GM18499 (cell line): Measurements from ENCODE around the gene PTPRD.
"Not testable (repeated sequence)": the region's sequence is repeated elsewhere in the genome, so short reads cannot be mapped to it uniquely, and the experiment has no call there.

Experiments
- ATAC-seq: cut with Tn5 transposase; IDR thresholded peaks from one replicate; pipeline ENCODE4 v1.9.1; 2021; ENCODE audit warnings: moderate number of reproducible peaks; ENCODE audit not compliant: insufficient read depth, unreplicated experiment

The PTPRD gene

DNA sequence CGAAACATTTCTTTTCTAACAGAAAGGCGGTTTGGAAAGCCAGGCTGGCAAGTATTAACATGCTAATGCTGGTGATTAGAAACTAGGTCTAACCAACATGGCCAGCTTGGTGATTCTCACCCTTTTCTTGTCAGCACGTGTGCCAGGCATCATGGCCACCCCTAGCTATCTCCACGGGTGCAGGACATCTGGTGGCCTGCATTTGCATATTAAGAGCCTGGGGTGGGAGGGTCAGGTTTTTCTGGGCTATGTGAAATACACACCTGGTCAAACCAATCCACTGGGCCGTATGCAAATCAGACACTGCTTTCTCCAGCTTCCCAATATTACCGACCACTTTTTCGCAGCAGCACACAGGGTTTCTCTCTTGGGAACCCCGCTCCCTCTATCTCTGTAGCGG is 612.1 kb downstream of the PTPRD start:
- no peak for ATAC-seq

DNA sequence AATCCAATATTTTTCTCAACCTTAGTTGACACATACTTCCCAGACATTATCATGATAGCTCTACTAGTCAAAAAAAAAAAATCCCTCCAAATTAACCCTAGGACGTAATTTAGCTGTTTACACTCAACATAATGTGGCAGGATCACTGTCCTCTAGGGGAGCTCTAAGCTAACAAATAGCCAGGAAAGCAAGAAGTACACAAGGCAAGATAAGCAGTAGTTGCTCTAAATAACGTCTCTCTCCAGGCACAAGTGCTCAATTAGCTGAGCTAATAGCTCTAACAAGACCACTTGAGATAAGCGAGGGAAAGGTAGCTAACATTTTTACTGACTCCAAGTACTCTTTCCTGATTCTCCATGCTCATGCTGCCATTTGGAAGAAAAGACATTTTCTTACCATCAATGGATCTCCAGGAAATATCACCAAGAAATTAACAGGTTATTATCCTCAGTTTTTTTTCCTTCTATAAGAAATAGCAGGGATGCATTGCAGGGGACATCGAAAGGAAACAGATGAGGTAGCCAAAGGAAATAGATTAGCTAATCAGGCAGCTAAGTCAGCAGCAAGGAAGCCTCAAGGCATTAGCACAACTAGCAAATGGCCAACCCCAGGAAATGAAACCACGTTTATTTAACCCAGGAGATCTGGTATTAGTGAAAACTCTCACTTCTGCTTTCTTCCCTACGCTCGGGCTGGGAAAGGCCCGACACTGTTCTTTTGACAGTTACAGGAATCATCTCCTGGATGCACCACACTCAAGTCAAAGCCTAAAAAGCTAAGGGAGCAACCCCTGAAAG is 614.1 kb downstream of the PTPRD start:
- ATAC-seq = no peak

DNA sequence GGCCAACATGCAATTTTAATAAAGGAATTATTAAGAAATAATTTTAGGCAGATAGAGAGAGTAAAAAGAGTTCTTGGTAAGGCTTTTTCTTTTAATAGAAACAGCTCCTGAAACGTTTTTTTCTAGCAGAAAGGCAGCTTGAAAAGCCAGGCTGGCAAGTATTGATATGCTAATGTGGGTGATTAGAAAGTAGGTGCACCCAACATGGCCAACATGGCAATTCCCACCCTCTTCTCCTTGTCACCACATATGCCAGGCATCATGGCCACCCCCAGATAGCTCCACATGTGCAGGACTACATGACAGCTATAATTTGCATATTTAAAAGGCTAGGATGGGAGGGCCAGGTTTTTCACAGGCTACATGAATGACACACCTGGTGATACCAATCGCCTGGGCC is 615.2 kb downstream of the PTPRD start:
- ATAC-seq = no peak

DNA sequence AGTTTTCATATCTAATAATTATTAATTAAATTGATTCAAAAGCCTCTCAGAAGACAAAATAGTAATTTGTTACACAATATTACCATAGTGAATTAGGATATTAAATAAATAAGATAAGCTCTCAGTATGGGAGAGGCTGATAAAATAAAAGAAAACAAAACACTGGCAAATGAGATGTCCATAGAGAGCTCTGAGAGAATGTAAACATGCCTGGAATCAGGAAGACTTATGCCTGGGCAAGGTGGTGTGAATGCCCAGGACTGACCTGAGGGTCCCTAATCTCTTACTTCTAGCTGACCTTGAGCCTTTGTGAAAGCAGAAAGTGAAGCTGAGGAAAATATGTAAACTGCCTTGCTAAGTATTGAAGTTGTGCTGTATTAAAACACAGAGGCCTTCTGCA is 616.5 kb downstream of the PTPRD start:
- ATAC-seq = no peak

DNA sequence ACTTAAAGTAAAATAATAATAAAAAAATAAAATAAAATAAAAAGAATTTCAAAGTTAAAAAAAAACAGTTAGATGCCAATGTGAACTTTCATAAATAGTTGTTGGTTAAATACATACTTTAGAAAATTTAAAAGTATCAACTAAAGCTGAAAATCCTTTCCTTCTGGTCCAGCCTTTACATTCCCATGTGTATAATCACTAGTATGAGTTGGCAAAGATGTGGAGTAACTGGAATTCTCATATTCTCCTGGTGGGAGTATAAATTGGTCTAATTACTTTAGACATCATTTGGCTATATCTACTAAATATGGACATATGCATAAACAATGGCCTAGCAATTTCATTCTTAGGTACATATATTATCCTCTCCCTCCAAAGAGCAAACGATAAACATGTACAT is 619.9 kb downstream of the PTPRD start:
- ATAC-seq = no peak

GRCh38 chr9:9973062-9973461 is 639.7 kb downstream of the PTPRD start:
- no peak for ATAC-seq

GRCh38 chr9:9970514-9970913 is 642.3 kb downstream of the PTPRD start:
- no peak for ATAC-seq

GRCh38 chr9:9963841-9964240 is 649.0 kb downstream of the PTPRD start:
- no peak for ATAC-seq

DNA sequence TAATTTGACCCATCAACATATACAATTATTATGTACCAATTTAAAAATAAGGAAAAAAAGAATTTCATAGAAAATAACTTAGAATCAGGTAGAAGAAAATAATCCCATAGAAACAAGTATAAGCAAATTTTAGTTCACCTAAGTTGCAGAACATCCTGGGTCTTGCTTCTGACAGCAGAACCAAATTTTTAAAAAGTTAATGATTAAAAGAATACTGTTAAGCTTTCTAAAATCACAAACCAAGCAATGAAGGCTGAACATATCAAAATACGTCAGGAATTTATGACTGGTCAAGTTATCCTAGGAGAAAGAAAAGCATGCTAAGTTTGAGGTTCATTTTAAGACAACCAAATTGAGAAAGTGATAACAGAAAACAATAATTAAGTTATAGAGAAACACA is 650.9 kb downstream of the PTPRD start:
- ATAC-seq = no peak

GRCh38 chr9:9961487-9961886 is 651.3 kb downstream of the PTPRD start:
- no peak for ATAC-seq

DNA sequence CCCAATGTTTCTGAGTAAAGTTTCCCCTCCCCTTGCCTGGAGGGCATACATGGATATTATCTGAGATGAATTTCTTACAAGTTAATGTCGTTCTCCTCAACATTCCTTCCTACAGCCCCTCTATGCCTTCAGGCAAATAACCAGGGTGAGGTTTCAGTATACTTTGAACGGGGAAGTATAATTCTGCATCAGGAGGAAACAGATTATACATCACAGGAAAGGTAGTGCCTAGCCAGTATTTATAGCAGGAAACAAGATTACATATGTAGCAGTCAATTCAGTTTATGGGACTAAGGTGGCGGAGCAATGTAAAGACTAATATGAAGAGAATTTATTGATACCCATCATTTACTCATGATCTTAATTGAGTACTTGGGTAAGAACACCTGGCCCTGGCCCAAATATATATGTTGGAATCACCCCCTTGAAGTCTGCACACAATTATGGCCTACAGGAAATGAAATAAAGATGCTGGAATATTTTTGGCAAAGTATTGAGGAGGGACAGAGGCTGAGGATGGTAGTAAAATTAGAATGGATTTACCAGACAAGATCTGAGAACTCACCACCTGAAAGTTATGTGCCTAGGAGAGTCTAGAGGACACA is 661.1 kb downstream of the PTPRD start:
- no peak for ATAC-seq

DNA sequence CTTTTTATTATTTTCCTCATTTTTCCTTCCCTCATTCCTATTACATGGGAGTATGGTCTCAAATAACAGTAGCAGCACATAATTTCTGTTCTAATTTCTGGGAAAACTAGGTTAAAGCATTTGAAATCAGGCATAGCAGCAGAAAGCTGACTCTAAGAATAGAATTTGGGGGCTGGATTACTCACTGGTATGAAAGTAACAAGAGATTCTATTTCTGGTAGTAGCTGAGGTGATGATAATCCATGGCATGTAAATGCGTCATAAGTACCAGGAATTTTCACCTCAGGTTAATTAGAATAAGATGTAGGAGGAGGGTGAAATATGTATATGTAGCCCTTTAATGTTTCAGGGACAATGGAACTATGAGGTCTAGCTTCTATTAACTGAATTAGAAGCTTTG is 662.0 kb downstream of the PTPRD start:
- ATAC-seq = no peak

DNA sequence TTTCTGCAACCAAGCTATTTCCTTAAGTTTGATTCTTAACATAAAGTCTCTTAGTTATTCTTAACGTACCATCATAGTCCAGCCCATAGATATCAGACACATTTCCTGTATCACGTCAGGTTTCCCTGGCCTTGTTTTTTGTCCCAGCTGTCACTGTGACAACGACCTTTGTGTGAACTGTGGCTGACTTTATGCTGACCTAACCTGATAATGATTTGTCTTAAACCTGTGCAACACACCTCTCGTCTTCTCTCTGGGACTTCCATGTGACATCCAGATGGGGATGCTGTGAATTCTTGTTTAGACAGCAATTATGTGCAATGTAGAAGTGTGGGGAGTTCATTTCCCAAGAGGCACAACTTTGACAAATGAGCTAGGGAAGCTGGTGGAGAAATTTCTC is 662.8 kb downstream of the PTPRD start:
- ATAC-seq = no peak

DNA sequence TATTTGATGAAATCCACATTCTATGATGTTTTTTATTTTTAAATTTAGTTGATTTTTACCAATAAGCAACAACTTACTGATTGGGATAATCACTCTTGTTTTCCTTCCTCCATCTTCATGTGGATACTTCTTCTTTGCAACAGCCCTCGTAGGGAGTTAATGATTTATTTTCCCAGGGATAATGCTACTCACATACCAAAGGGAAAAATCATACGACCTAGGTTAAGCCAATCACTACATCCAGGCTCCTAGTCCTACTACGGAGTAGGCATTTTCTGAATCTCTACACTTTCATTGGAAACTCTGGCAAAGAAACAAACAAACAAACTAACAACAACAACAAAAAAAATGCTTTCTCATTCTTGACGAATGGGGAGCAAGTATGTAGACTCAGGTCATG is 663.4 kb downstream of the PTPRD start:
- ATAC-seq = no peak

DNA sequence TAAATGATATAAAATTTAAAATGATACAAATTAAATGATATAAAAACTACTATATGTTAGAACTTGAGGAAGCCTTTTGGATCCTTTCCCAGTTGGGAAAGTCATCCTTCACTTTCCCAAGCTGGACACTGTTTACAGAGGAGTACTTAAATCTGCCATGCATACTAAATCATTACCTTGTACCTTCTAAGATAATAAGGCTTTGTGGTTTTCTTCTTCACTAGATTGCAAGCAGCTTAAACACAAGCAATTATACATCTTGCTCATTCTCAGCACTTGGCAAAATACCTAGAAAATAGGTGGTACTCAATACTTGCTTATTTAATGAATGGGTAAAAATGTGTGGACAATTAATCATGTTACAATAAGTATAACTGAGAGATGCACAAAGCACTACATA is 666.8 kb downstream of the PTPRD start:
- ATAC-seq = no peak

GRCh38 chr9:9942764-9943424 is 669.9 kb downstream of the PTPRD start:
- ATAC-seq = peak; percentile 70

DNA sequence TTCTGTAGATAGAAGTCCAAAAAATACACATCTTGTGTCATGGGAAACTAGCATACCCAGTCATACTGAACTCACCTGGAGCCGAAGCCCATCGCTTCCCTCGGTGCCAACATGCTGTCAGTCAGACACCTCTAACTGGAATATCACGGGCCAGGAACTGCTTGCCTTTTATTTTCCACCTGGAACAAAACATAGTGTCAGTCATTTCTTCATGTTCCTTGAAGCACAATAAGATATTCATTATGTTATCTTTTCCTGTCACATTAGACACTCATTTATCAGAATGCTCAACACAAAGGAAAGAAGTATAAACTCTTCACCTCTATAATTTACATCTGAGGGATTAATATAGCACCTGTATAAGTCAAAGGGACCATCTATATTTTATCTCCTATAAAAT is 674.4 kb downstream of the PTPRD start:
- no peak for ATAC-seq

DNA sequence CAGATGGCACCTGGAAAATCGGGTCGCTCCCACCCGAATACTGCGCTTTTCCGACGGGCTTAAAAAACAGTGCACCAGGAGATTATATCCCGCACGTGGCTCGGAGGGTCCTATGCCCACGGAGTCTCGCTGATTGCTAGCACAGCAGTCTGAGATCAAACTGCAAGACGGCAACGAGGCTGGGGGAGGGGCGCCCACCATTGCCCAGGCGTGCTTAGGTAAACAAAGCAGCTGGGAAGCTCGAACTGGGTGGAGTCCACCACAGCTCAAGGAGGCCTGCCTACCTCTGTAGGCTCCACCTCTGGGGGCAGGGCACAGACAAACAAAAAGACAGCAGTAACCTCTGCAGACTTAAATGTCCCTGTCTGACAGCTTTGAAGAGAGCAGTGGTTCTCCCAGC is 681.3 kb downstream of the PTPRD start:
- ATAC-seq = not testable (repeated sequence)

GRCh38 chr9:9924376-9924775 is 688.4 kb downstream of the PTPRD start:
- ATAC-seq = no peak

- no peak for ATAC-seq
Observed at GRCh38 chr9:9921805-9922204, 691.0 kb downstream of the PTPRD start.

DNA sequence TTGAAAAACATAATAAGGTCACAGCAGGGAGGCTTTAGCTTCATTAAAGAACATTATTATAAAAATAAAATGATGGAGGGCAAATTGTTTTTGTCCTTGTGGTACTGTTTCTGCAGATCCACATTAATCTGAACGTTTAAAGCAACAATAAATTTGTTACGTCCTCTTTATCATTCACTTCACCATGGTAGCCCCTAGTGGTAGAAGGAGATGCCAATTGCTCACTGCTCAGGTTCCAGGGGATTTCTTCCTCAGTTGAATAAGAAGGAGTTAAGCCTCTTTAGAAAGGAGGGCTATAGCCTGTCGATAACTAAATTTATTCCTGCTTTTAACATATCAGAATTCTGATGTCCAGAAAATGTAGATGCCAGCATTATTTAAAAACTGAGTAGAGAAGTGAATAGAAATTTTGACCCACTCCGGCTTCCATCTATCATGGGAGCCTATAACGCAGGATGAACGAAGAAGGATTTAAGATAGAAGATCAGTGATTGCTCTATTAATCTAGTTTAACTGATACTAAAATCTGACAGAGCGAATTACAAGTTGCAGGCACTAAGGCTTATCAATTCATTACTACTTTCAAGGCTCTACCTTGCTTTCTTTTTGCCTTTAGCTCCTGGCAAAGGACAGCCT is 692.3 kb downstream of the PTPRD start:
- ATAC-seq = no peak
